NCI-H446 treated with DMSO at 0.1 percent for 48 hours (cell line): ENCODE results near the gene GMIP.

Experiments used
- DNase-seq: peaks from one replicate; lab custom pipeline; 2025; lab: John Stamatoyannopoulos, UW

Gene GMIP

DNA sequence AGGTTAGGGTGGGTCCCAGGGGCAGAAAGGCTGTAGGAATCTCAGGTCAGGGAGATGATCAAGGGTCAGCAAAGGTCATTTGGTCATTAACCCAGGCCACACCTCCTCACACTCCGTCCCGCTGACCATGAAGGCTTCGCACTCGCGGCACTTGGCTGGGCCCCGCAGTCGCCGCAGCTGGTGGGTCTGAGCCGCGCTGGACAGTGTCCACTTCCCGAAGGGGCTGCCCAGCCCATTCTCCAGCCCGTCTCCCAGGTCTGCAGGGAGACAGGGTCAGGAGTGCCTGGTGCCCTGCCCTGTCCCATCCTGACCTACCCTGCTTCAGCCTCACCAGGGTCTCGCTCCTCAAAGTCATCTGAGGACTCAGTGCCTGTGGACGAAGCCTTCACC is 8.1 kb downstream of the GMIP start:
- no peak for DNase-seq

DNA sequence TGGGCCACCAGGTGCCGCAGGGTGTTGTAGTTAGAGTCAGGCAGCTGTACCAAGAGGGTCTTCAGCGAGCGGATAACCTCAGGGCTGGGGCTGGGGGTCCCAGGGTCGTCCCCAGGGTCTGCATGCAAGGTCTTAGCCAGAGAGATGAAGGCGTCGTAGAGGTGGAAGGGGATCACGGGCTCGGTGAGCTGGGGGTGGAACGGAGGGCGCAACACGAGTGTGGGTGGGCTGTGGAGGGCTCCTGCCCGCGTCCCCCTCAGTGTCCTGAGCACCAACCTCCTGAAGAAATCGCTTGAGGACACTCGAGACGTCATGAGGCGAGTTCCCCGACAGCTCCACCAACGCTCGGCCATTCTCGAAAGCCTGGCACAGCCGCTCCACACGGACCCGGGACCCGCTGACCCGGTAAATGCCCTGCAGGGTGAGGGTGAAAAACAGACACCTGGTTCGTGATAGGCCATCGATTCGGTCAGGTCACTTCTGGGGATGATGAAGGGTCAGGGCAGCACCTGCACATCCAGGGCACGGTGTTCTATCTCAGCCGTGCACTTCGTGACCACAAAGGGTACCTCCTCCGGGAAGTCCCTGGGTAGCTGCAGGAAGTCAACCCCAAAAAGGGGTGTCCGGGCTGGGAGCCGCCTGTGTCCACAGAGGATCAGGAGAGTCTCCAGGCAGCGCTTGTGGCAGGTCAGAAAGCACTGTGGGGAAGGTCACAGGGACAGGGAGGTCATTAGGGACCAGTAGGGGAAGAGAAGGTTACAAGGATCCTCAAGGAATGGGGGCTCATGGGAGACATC is 8.7 kb downstream of the GMIP start:
- DNase-seq, result no peak

DNA sequence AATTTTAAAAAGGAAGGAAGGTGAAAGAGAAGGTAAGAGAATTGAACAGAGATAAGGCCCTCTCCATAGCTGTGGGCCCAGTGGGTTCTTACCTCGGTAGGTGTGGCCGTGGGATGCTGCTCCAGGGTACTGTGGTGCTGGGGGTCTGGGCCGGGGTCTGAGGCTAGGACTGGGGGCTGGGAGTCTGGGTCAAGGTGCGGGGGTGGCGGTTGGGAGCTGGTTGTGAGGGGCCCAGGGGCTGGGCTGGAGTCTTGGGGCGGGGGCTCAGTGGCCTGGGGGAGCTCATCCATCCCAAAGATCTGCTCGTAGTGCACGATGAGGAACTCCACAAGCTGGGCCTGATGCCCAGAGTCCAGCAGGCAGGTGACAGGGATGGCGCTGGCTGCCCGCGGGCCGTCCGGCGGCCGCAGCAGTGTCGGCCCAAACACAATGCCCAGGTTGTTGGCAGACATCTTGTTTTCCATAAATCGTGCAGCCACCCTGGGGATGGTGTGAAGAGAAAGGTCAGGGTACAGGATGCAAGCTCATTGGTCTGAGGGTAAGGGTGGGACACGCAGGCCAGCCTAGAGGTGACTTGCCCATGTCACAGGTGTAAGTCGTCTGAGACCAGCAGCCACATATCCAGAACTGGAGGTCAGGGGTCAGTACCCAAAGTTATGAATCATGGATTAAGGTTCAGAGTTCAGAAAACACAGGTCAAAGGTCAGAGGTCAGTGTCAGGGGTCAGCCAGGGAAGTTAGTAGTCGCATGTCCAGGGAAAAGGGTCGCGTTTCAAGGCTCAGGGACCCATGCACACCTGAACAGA is 9.5 kb downstream of the GMIP start:
- no peak for DNase-seq

DNA sequence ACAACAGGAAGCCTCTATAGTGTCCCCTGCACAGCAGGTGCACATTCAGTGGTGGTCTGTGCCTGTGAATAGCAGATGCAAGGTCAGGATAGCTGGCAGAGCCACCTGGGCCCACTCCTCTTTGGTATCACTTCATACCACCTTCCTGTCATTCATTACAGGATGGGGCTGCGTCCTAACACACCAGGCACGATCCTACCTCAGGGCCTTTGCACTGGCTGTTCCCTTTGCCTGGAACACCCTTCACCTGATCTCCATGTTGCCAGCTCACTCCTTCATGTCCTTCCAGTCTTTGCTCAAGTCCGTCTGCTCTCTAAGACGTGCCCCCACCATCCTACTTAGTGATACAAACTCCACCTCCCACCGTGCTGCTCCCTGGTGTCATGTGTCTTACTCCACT is 10.8 kb downstream of the GMIP start:
- DNase-seq, result no peak

DNA sequence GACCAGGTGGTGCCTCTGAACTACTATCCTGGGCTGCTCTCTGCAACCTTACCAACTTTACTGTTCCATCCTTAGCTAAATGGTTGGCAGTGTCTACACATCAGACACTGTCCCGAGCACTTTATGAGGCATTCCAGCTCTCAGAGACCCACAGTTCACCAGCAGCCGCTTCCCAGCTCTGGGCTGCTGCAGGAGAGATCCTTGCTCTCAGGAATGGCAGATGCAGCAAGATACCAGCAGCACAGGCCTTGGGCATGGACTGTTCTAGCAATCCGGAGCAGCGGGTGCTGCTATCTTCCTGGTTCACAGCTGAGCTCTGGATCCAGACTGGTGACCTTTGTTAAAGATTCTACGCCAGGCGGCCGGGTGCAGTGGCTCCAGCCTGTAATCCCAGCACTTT is 12.1 kb downstream of the GMIP start:
- no peak for DNase-seq

DNA sequence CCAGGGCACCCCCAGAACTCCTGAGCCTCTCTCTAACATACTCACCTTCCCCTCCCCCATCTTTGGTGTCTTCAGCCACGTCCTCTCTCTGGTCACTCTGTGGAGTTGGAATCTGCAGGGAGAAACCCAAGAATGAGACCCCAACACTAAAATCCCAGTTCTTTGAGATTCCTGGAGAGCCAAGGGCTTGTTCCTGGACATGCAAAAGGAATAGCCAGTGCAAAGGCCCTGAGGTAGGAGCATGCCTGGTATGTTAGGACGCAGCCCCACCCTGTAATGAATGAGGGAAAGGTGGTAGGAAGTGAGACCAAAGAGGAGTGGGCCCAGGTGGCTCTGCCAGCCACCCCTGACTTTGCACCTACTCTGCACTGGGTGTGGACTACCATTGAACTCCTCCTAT is 13.0 kb downstream of the GMIP start:
- no peak for DNase-seq

DNA sequence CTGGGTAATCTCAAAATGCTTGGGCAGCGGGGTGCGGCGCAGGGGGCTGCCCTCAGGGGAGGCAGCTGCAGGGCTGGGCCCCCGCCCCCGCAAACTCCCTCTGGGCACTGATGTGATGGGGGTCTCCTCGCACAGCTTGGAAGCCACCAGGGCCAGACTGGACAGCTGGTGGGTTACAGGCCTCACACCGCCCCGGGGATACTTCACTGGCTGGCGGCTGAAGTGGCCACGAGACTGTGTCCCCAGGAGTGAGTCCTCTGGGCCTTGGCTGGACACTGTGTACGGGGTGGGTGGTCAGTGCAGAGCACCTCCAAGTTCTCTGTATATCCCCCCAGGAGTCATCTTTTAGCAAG is 13.4 kb downstream of the GMIP start:
- no peak for DNase-seq

DNA sequence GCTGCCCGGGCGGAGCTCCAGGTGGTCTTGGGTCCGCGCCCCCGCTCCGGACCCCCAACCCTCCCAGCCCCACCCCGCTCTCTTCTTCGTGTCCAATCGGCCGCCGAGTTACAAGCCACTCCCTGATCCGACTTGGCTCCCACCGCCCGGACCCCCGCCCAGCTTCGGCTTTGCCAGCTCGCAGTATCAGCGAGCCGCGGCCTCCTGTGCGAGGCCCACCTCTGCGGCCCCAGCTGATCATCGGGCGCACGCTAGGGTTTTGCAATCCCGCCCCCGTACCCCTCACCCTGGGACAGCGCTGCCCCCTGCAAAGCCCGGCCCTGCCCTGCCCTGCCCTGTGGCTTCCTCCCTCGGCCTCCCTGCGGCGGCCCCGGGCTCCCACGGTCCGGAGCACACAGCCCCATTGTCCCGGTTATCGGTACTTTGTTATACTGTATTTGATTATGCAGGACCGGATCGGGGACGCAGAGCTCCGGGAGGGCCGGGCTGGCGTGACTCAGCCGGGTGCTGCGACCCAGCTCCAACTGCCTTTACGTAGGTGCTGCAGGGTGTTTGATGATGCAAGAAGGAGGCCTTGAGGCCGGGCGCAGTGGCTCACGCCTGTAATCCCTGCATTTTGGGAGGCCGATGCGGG is 14.8 kb downstream of the GMIP start:
- DNase-seq, result no peak

DNA sequence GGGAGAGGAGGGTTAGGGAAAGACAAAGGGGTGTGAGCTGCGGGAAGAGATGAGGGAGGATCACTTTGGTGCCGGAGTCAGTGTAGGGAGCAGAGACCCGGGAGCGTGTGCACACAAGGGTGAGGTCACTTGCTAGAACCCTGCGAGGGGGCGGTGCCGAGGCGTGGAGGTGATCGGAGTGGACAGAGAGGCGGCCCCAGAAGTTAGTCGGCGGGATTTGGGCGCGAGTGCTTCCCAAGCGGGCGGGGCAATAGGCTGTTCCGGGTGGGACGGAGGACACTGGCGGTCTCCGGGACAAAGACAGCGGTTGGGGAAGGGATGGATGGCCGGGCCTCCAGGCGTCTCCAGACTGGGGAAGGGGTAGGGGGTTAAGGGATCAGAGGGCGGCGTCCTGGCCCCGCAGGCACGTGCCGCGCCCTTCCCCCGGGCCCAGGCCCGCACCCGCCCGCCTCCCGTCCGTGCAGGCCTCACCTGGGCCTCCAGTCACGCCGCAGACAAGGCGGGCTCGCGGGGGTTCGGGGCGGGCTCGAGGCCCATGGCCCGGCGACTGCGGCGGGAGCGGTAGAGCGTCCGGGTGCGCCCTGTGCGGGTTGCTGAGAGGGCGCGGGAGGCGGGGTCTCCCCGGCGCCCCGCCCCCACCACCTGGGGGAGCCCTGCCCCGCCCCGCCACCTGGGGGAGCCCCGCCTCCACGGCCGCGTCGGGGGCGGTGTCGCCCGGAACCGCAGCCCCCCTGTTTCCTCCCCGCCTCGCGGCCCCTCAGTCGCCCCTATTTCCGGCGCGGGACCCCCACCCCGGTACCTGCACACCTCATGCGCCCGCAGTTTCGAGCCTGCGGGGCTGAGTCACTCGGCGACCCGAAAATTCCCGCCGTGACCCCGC is 15.6 kb downstream of the GMIP start, which contains the start of gene LPAR2:
LPAR2 (minus strand) TSS at position 600 of the 880 bp plus-strand sequence. CDS start 945 bp downstream, outside the sequence.
- DNase-seq, result no peak

DNA sequence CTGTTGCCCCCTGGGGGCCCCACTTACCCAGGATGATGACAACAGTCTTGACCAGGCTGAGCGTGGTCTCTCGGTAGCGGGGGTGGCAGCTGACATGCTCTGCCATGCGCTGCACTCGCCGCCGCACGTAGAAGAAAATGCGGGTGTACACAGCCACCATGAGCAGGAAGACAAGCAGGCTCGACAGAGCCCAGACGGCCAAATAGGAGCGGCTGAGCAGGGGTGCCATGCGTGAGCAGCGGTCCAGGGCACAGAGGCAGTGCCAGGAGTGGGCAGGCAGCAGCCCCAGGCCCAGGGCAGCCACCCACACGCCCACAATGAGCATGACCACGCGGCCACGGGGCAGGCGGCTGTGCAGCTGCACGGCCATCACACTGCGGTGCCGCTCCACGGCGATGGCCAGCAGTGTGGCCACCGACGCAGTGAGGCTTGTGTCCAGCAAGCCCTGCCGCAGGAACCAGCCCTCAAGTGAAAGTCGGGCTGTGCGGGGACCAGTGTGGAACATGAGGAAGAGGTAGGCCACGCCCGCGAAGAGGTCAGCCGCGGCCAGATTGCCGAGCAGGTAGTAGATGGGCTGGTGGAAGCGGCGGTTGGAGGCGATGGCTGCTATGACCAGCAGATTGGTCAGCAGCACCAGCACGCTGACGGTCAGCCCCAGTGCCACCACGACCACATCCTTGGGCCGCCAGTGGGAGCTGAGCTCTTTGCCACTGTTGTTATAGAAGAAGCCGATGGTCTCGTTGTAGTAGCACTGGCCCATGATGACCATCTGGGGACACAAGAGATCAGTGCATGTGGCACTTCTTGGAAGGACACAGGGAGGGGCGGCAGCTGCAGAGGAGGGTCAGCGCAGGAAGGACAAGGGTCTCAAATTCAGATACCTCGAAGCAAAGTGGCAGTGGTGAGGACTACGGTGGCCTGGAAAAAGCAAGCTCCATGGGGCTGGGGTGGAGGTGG is 16.7 kb downstream of the GMIP start:
- DNase-seq, result no peak

DNA sequence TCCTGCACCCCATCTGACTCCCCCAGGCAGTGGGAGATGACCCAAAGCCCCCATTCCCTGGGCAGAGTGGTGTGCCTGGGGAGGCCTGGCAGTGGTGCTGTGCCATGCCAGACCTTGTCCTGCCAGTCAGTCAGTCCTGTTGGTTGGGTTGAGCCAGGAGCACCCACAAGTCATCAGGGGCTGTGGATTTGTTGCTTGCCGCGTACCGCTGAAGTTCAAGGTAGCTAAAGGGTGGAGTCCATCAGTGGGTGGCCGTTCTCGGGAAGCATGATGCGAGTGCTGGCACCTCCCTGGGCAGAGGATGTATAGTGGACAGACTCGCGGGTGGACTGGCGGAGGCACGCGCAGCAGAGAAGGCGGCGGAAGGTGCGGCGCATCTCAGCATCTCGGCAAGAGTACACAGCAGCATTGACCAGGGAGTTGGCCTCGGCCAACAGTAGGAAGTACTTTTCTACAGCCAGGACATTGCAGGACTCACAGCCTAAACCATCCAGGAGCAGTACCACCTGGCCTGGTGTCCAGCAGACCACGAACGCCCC is 19.4 kb downstream of the GMIP start:
- no peak for DNase-seq

DNA sequence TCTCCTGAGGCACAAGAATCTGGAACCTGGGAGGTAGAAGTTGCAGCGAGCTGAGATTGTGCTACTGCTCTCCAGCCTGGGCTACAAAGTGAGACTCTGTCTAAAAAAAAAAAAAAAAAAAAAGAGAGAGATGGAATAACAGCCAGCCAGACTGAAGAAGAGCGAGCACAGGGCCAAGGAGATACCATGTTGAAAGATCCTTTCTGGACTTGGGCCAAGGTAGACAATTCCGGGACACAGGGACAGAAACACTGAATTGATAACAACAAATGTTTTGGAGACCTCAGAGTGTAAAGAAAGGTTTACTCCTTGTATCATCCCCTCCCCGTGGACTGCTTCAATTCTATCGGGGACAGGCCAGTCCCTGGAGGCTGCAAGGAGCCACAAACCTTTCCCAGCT is 20.1 kb downstream of the GMIP start:
- no peak for DNase-seq

DNA sequence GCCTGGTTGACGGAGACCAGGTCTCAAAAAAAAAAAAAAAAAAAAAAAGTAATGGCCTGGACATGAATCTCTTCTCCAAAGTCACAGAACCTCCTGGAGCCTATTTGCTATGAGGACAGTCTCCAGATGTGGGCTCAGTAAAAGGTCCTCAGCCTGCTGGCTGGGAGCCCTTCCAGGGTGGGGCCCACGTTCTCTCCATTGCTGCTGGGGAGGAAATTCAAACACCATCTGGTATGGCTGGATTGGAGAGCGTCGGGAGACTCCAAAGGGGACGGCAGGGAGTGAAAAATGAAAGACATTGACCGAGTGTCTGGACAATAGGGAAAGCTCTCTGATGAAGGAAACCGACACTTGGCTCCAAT is 23.6 kb downstream of the GMIP start:
- DNase-seq, result no peak

DNA sequence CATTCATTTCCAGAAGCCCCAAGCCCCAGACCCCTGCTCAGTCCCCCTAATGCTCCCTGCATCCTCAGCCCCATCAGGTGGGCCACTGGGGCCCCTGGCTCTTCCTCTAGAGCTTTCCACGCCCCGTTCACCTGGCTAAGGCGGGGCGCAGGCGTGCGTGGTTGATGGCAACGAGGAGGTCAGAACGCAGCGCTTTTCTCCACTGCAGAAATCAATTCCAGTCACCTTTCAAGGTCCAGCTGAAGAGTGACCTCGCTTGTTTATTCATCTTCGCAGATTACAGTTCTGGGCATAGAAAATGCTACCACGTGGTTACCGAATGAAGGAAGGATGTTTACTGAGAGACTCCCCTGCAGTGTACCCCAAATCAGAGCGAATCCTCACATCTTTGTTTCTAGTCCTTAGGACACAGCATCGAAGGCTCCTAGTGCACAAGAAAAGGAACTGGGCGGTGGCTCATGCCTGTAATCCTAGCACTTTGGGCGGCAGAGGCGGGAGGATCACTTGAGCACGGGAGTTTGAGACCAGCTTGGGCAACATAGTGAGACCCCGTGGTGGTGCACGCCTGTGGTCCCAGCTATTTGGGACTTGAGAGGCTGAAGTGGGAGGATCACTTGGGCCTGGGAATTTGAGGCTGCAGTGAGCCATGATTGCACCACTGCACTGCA is 24.1 kb downstream of the GMIP start:
- DNase-seq, result no peak

DNA sequence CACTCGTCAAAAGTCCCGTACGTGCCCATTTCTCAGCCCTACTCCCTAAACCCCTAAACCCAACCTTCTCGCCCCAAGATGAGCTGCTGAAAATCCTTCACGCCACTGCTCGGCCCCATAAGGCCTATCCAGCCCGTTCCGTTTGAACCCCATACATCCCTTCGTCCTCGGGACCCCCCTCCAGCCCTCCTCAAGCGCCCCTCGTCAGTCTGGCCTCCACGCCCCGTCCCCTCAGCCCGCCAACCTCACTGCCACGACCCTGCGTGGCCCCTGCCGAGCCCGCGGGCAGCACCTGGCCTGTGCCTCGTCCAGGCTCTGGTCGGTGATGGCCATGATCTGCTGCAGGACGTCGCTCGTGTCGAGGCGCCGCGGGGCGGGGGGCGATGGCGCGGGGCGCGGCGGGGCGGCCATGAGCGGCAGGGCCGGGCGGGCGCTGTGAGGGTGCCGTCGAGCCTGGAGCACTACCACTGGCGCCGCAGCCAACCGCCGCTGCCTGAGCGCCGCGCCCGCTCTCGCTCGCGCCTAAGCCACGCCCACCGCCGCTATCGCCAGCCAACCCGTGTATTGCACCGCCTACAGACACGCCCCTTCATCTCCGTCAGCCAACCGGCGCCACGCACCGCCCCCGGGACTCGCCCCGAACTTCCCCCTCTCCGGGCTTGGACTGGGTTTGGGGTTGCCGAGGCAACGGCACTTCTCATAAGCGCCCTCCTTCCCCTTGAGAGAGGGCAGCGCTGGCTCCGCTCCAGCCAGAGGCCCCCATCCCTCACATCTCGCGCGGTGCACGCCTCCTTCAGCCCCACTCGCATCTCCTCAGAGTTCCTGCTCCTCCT is 25.0 kb downstream of the GMIP start, which contains the start of gene PBX4:
PBX4 (minus strand) TSS at position 469 of the 833 bp plus-strand sequence; CDS start at position 411, 58 bp downstream.
- peak; percentile 94 for DNase-seq

DNA sequence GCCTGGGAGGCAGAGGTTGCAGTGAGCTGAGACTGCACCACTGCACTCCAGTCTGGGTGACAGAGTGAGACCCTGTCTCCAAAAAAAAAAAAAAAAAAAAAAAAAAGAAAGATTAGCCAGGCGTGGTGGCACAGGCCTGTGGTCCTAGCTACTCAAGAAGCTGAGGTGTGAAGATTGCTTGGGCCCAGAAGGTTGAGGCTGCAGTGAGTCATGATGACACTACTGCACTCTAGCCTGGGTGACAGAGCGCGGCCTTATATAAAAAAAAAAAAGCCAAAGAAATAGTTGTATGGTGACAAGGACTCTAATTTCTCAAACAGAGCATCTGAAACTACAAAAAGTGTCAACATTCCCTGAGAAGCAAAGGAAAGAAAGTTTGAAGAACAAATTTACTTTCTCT is 28.4 kb downstream of the GMIP start:
- DNase-seq, result no peak

DNA sequence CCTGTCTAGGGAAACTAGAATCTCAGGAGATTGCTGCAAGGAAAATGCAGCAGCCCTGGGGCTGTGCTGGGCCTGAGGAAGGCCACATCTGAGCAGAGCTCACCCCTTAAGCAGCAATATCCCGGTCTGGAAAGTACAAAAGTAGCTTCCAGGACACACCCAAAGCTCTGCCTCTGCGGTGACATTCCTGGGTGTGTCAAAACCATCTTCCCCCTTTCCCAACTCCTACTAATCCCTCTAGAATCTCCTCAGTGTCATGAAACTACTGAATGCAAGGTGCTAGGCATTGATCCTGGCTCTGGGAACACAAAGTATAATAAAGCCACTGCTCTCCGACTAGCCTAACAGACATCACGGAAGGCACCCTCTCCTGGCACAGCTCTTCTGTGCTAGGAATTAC is 30.0 kb downstream of the GMIP start:
- DNase-seq, result no peak

DNA sequence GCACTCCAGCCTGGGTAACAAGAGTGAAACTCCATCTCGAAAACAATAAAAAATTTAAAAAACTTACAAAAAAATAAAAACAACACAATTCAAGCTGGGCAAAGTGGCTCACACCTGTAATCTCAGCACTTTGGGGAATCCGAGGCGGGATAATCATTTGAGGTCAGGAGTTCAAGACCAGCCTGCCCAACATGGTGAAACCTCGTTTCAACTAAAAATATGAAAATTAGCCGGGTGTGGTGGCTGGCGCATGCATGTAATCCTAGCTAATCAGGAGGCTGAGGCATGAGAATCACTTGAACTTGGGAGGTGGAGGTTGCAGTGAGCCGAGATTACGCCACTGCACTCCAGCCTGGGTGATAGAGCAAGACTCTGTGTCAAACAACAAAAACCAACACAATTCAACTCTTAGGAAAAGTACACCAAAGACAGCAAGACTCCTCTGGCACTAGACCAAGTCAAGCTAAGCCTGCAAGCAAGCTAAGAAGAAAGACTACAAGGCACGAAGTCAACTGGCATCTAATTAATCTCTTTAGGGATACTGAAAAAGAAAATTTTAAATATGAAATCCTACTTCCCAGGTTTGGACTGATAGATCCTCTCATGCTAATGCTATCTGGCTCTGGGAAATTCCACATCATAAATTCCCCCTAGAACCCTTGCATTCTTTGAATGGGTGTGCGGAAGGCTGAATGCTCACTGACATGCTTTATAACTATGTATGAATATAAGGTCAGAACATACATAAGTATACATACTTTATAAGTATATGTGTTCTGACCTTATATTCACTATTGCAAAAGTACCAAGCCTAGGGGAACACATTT is 32.9 kb downstream of the GMIP start:
- no peak for DNase-seq
